Astrocyte of the spinal cord (primary cell): Measurements from ENCODE around the gene MT3.

Experiments
- DNase-seq: peaks from one replicate; pipeline ENCODE4 v3.0.0; 2011; ENCODE audit warnings: low read depth, low spot score
- H3K4me3 ChIP-seq: 2 replicates; pipeline ENCODE4 v1.5.1; 2011; ENCODE audit warnings: low read depth, mild to moderate bottlenecking, low read length, moderate library complexity
- CTCF ChIP-seq: IDR thresholded peaks from 2 replicates; pipeline ENCODE4 v1.5.1; 2012; ENCODE audit warnings: low read depth, mild to moderate bottlenecking, low read length, inconsistent platforms
- in situ Hi-C: cut with HindIII; loops from 2 replicates; pipeline ENCODE4 v1.10.0; 2017; ENCODE audit warnings: low sequenced_read_pairs

The MT3 gene

GRCh38 chr16:56561126-56561525 lies 28.2 kb upstream of the MT3 start:
- DNase-seq = no peak
- no peak overlapping the region for H3K4me3 ChIP-seq
- in situ Hi-C loops = no loop called here
- TF ChIP-seq CTCF = no peak

- TF ChIP-seq CTCF = no peak
- no peak within 1 kb of the TSS for H3K4me3 ChIP-seq
- in situ Hi-C loops = no loop called here
- DNase-seq = no peak
These were observed 24.4 kb upstream of the MT3 start, which contains the start of gene MT4 for GRCh38 chr16:56564793-56565477. MT4 (plus strand) TSS chr16:56565073; CDS start chr16:56565129, 56 bp downstream.

- in situ Hi-C loops = no loop called here
- DNase-seq = no peak
- TF ChIP-seq CTCF = no peak
- H3K4me3 ChIP-seq = no peak overlapping the region
These were observed 19.4 kb upstream of the MT3 start for GRCh38 chr16:56569971-56570370.

- DNase-seq = no peak
- in situ Hi-C loops = no loop called here
- H3K4me3 ChIP-seq = no peak overlapping the region
- no peak for TF ChIP-seq CTCF
These were observed 17.8 kb upstream of the MT3 start for GRCh38 chr16:56571525-56571924.

GRCh38 chr16:56574625-56575024 lies 14.7 kb upstream of the MT3 start:
- TF ChIP-seq CTCF = no peak
- H3K4me3 ChIP-seq = no peak overlapping the region
- in situ Hi-C loops = no loop called here
- no peak for DNase-seq

- in situ Hi-C loops = no loop called here
- peak; percentile 45 for DNase-seq
- H3K4me3 ChIP-seq = no peak overlapping the region
- peak; percentile 77 for TF ChIP-seq CTCF
These were observed 12.6 kb upstream of the MT3 start for GRCh38 chr16:56576585-56577299.
